OCI-LY1 (cell line): Measurements from ENCODE around the gene FOXA1.

Experiments used
- H2AFZ ChIP-seq: fragments of 200-600 bp; sonication (generic), shearing (Covaris generic); 2 replicates; pipeline ENCODE4 v1.6.0; 2014; ENCODE audit warnings: antibody characterized with exemption, mild to moderate bottlenecking, low read length
- H3F3A ChIP-seq: fragments of 200-600 bp; sonication (generic), shearing (Covaris generic); 2 replicates; pipeline ENCODE4 v1.6.0; 2014; ENCODE audit warnings: mild to moderate bottlenecking, antibody characterized with exemption, low read length, moderate library complexity; ENCODE audit not compliant: insufficient read depth
- H3K27ac ChIP-seq: fragments of 200-600 bp; sonication (generic); 2 replicates; pipeline ENCODE4 v1.5.1; 2014; ENCODE audit warnings: low read length, mixed run types, mild to moderate bottlenecking, low read depth; ENCODE audit not compliant: poor library complexity, severe bottlenecking
- H3K27me3 ChIP-seq: fragments of 200-600 bp; sonication (generic); 2 replicates; pipeline ENCODE4 v1.6.0; 2014; ENCODE audit warnings: antibody characterized with exemption, mild to moderate bottlenecking, low read length, moderate library complexity; ENCODE audit not compliant: insufficient read depth
- H3K36me3 ChIP-seq: fragments of 200-600 bp; sonication (generic); 2 replicates; pipeline ENCODE4 v1.6.1; 2014; ENCODE audit warnings: mild to moderate bottlenecking, antibody characterized with exemption, low read length, moderate library complexity, mixed read lengths; ENCODE audit not compliant: insufficient read depth
- H3K4me1 ChIP-seq: fragments of 200-600 bp; sonication (generic); 2 replicates; pipeline ENCODE4 v1.5.1; 2014; ENCODE audit warnings: mild to moderate bottlenecking, low read length, moderate library complexity; ENCODE audit not compliant: insufficient read depth, severe bottlenecking
- H3K4me2 ChIP-seq: fragments of 200-600 bp; sonication (generic), shearing (Covaris generic); 2 replicates; pipeline ENCODE4 v1.6.1; 2014; ENCODE audit warnings: low read length
- H3K4me3 ChIP-seq: fragments of 200-600 bp; sonication (generic); 2 replicates; pipeline ENCODE4 v1.5.1; 2014; ENCODE audit warnings: low read length, low read depth, mild to moderate bottlenecking, mixed read lengths; ENCODE audit not compliant: poor library complexity, severe bottlenecking
- H3K79me2 ChIP-seq: fragments of 200-600 bp; shearing (Covaris generic); 2 replicates; pipeline ENCODE4 v1.6.1; 2016; ENCODE audit warnings: mixed run types, low read length, mixed read lengths; ENCODE audit not compliant: insufficient read depth
- H3K9ac ChIP-seq: fragments of 200-600 bp; sonication (generic), shearing (Covaris generic); 2 replicates; pipeline ENCODE4 v1.6.1; 2014; ENCODE audit warnings: mild to moderate bottlenecking, low read length, mixed read lengths
- H3K9me2 ChIP-seq: fragments of 200-600 bp; sonication (generic), shearing (Covaris generic); 2 replicates; pipeline ENCODE4 v1.6.1; 2014; ENCODE audit warnings: low read depth, mild to moderate bottlenecking, low read length, mixed read lengths
- H3K9me3 ChIP-seq: fragments of 200-600 bp; shearing (Covaris generic); 2 replicates; pipeline ENCODE4 v1.6.1; 2014; ENCODE audit warnings: low read length, mixed read lengths
- H4K20me1 ChIP-seq: fragments of 200-600 bp; sonication (generic), shearing (Covaris generic); 2 replicates; pipeline ENCODE4 v1.6.0; 2016; ENCODE audit warnings: mild to moderate bottlenecking, low read length; ENCODE audit not compliant: insufficient read depth
- CTCF ChIP-seq: fragments of 200-600 bp; sonication (generic), shearing (Covaris generic); IDR thresholded peaks from 2 replicates; pipeline ENCODE4 v1.5.1; 2017; ENCODE audit warnings: mild to moderate bottlenecking, antibody characterized with exemption, low read length, moderate library complexity, mixed read lengths
- EZH2 ChIP-seq: fragments of 200-600 bp; sonication (generic), shearing (Covaris generic); IDR thresholded peaks from 2 replicates; pipeline ENCODE4 v1.8.0; 2017; ENCODE audit warnings: borderline replicate concordance, mixed run types, mild to moderate bottlenecking, antibody characterized with exemption, low read length, moderate library complexity, mixed read lengths

FOXA1 gene

GRCh38 chr14:37641117-37641516 lies 46.1 kb upstream of the FOXA1 start:
- Histone ChIP-seq H3K4me1 (no peaks in the 10 kb centered on the region), H3K27ac (no peak overlapping the region), H3K27me3 (no peaks in the 10 kb centered on the region), H3K9me3 (no peaks in the 10 kb centered on the region), H3K9me2 (no peaks in the 10 kb centered on the region), H3K4me3 (no peak overlapping the region), H3K9ac (no peak overlapping the region), H3K79me2 (no peaks in the 10 kb centered on the region), H2AFZ (no peak overlapping the region), H3K4me2 (no peak overlapping the region), H3K36me3 (no peaks in the 10 kb centered on the region), H4K20me1 (no peaks in the 10 kb centered on the region), H3F3A (no peaks in the 10 kb centered on the region)
- TF ChIP-seq CTCF, result no peak
- TF ChIP-seq EZH2, result no peak

- H3K27ac ChIP-seq, result no peak overlapping the region
- no peak overlapping the region for H3K4me3 ChIP-seq
- no peaks in the 10 kb centered on the region for H3K79me2 ChIP-seq
- no peaks in the 10 kb centered on the region for H3K9me2 ChIP-seq
- H3K27me3 ChIP-seq, result no peaks in the 10 kb centered on the region
- H3K4me2 ChIP-seq, result no peak overlapping the region
- H3K4me1 ChIP-seq, result no peaks in the 10 kb centered on the region
- TF ChIP-seq EZH2 (no peak), CTCF (no peak)
- no peaks in the 10 kb centered on the region for H3K9me3 ChIP-seq
- no peaks in the 10 kb centered on the region for H3F3A ChIP-seq
- no peaks in the 10 kb centered on the region for H3K36me3 ChIP-seq
- H4K20me1 ChIP-seq, result no peaks in the 10 kb centered on the region
- no peak overlapping the region for H2AFZ ChIP-seq
- H3K9ac ChIP-seq, result no peak overlapping the region
These were observed 43.5 kb upstream of the FOXA1 start for GRCh38 chr14:37638599-37638998.

GRCh38 chr14:37637341-37637740 lies 42.3 kb upstream of the FOXA1 start:
- Histone ChIP-seq H3K79me2 (no peaks in the 10 kb centered on the region), H4K20me1 (no peaks in the 10 kb centered on the region), H3K9ac (no peak overlapping the region), H3K9me3 (no peaks in the 10 kb centered on the region), H3K9me2 (no peaks in the 10 kb centered on the region), H3K4me1 (no peaks in the 10 kb centered on the region), H3K4me2 (no peak overlapping the region), H2AFZ (no peak overlapping the region), H3K4me3 (no peak overlapping the region), H3K27me3 (no peaks in the 10 kb centered on the region), H3F3A (no peaks in the 10 kb centered on the region), H3K36me3 (no peaks in the 10 kb centered on the region), H3K27ac (no peak overlapping the region)
- no peak for TF ChIP-seq CTCF
- no peak for TF ChIP-seq EZH2
